ENCODE data around the gene ZNF230. TPM values are rescaled to one million over a fixed set of nuclear protein-coding genes. Genes with fewer than 3 reads are reported as not detected.

ZNF230 gene
- total and polyA plus RNA-seq, 9 donors, result 2.3 to 3.8 (median 2.6) TPM

DNA sequence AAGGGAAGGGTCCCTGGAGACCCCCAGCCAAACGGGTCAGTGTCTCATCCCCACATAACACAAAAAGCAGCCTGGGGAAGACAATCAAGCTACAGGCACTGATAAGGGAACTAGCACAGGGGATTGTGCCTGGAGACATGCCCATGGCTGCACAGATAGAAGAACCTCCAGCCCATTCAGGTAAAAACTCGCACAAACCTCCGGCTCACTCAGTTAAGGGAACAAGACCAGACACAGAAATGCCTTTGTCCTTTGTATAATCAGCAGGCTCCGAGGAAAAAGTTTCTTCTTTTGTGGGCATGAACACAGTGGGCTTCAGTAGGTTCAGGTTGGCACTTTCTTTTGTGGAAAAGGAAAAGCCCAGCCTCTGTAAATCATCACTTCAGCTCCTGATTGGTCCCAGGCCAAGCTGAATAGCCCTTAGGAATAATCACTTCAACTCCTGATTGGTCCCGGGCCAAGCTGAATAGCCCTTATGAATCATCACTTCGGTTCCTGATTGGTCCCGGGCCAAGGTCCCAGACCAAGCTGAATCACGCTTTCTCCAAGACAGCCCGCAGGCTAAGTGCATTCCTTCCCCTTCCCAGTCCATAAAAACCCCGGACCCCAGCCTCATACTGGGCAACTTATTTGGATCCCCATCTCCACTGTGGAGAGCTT is 5.0 kb upstream of the ZNF230 start:
- peaks cover 11% of the 10 kb centered on the region for H3K9me3 ChIP-seq (replicated peaks; ENCODE audit: control insufficient read depth, low read depth, low read length)
- no peak overlapping the region for H3K4me3 ChIP-seq (ENCODE audit: low read length)
- no peak for DNase-seq
- WGBS (ENCODE audit: insufficient coverage), result 97% methylated on average over 8 of the region's 10 CpGs
- H3K27ac ChIP-seq (ENCODE audit: low read length), result no peak overlapping the region
- H3K27me3 ChIP-seq (ENCODE audit: control insufficient read depth, insufficient read depth, low read length), result no peaks in the 10 kb centered on the region
- H3K36me3 ChIP-seq (ENCODE audit: control insufficient read depth, insufficient read depth, low read length), result peaks cover 29% of the 10 kb centered on the region
- H3K4me1 ChIP-seq (ENCODE audit: control insufficient read depth, insufficient read depth, low read length), result peaks cover 2% of the 10 kb centered on the region

DNA sequence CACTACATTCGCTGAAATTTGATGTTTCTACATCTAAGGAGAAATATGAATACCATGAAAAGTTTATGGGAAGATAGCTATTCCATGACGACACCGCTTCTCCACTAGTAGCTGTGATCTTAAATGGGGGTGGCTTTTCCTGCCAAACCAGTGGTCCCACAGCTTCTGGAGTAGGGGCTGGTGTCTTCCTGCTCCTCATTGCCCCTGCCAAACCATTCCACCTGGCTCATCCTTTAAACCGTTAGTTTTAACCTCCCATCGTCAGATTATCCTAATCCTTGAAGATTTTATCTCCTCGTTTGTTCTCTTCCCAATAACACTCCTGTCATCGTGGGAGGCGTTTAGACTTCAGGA is 568 bp upstream of the ZNF230 start:
- peak overlapping the region; percentile 67 for H3K4me3 ChIP-seq (ENCODE audit: low read length)
- peak overlapping the region; percentile 77 for H3K27ac ChIP-seq (ENCODE audit: low read length)
- 0% methylated on average over 5 of the region's 8 CpGs for WGBS (ENCODE audit: insufficient coverage)
- DNase-seq, result no peak
- peaks cover 9% of the 10 kb centered on the region for H3K4me1 ChIP-seq (ENCODE audit: control insufficient read depth, insufficient read depth, low read length)
- peaks cover 17% of the 10 kb centered on the region for H3K9me3 ChIP-seq (replicated peaks; ENCODE audit: control insufficient read depth, low read depth, low read length)
- no peaks in the 10 kb centered on the region for H3K27me3 ChIP-seq (ENCODE audit: control insufficient read depth, insufficient read depth, low read length)
- H3K36me3 ChIP-seq (ENCODE audit: control insufficient read depth, insufficient read depth, low read length), result peaks cover 9% of the 10 kb centered on the region

DNA sequence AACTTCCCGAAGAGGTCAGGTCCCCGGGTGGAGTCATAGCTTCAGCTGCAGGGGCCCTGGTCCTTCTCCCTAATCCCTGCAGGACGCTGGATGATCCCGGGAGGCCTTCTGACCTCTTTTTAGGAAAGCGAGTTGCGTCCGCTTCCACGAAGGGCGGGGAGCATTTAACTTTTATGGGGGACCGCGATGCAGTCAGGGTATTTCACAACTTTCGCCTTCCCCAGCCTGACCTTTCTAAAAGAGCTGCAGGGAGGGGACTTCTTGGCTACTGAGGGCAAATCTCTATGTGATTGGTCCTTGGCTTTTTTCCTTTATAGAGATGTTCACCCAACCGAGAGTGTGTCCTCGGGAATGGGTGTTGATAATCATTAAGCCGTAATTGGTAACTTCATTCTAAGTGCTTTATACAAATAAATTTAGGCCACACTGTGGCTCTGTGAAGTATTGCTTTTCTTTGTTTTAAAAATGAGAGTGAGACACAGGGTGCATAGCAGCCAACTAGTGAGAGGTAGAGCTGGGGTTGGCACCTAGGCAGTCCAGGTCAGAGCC is 778 bp downstream of the ZNF230 start:
- Histone ChIP-seq H3K9me3 (replicated peaks; ENCODE audit: control insufficient read depth, low read depth, low read length) (peaks cover 14% of the 10 kb centered on the region), H3K27ac (ENCODE audit: low read length) (peak overlapping the region; percentile 22), H3K27me3 (ENCODE audit: control insufficient read depth, insufficient read depth, low read length) (no peaks in the 10 kb centered on the region), H3K36me3 (ENCODE audit: control insufficient read depth, insufficient read depth, low read length) (peaks cover 16% of the 10 kb centered on the region), H3K4me3 (ENCODE audit: low read length) (peak overlapping the region; percentile 67), H3K4me1 (ENCODE audit: control insufficient read depth, insufficient read depth, low read length) (peaks cover 9% of the 10 kb centered on the region)
- WGBS (ENCODE audit: insufficient coverage), result 0% methylated on average over 4 of the region's 15 CpGs
- DNase-seq, result no peak

DNA sequence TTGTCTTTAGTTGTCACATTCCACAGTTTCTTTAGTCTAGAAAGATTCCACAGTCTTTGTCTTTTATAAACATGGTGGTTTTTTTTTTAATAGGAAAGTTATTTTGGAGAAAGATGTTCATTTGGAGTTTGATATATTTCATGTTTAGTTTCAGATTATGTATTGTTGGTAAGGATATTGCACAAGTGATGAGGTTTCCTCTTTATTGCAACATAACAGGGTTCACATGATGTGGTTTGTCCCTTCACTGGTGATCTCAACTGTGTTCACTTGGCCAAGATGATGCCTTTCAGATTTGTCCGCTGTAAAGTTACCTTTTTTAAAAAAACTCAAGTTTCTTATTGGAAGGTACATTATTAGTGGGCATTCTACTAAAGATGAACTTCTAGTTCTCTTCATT is 3.2 kb downstream of the ZNF230 start:
- peaks cover 9% of the 10 kb centered on the region for H3K4me1 ChIP-seq (ENCODE audit: control insufficient read depth, insufficient read depth, low read length)
- no peak overlapping the region for H3K4me3 ChIP-seq (ENCODE audit: low read length)
- H3K27me3 ChIP-seq (ENCODE audit: control insufficient read depth, insufficient read depth, low read length), result peaks cover 2% of the 10 kb centered on the region
- no peak overlapping the region for H3K27ac ChIP-seq (ENCODE audit: low read length)
- peaks cover 37% of the 10 kb centered on the region for H3K9me3 ChIP-seq (replicated peaks; ENCODE audit: control insufficient read depth, low read depth, low read length)
- peaks cover 38% of the 10 kb centered on the region for H3K36me3 ChIP-seq (ENCODE audit: control insufficient read depth, insufficient read depth, low read length)
- DNase-seq, result no peak
- WGBS (ENCODE audit: insufficient coverage), result no CpG with 5 or more reads among the region's 1 CpG

DNA sequence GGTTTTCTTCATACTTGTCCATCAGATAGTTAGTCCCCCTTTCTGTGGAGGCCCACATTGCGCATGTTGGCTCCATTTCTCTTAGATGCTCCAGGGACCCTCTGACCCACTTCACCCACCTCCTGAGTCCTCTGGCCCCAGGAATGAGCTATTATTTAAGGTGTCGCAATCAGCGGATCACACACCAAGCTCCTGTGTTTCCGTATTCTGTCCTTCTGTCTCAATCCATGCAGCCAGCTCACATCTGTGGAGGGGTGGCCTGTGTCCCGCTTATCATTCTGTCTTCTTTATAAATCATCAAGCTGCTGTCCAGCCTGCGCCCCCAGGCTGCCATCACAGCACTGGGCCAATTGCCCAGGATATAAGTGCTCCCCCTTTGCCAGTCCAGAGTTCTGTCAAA is 4.7 kb downstream of the ZNF230 start:
- H3K4me1 ChIP-seq (ENCODE audit: control insufficient read depth, insufficient read depth, low read length), result peaks cover 7% of the 10 kb centered on the region
- DNase-seq, result no peak
- H3K36me3 ChIP-seq (ENCODE audit: control insufficient read depth, insufficient read depth, low read length), result peaks cover 40% of the 10 kb centered on the region
- no peak overlapping the region for H3K27ac ChIP-seq (ENCODE audit: low read length)
- H3K27me3 ChIP-seq (ENCODE audit: control insufficient read depth, insufficient read depth, low read length), result peaks cover 2% of the 10 kb centered on the region
- 100% methylated on average over 2 of the region's 6 CpGs for WGBS (ENCODE audit: insufficient coverage)
- H3K4me3 ChIP-seq (ENCODE audit: low read length), result no peak overlapping the region
- peaks cover 48% of the 10 kb centered on the region for H3K9me3 ChIP-seq (replicated peaks; ENCODE audit: control insufficient read depth, low read depth, low read length)

DNA sequence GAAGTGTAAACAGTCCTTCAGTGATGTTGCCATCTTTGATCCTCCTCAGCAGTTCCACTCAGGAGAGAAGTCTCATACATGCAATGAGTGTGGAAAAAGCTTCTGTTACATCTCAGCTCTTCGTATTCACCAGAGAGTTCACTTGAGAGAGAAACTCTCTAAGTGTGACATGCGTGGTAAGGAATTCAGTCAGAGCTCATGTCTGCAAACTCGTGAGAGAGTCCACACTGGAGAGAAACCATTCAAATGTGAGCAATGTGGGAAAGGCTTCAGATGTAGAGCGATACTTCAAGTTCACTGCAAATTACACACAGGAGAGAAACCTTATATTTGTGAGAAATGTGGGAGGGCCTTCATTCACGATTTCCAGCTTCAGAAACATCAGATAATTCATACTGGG is 7.7 kb downstream of the ZNF230 start:
- no peak overlapping the region for H3K4me3 ChIP-seq (ENCODE audit: low read length)
- no peaks in the 10 kb centered on the region for H3K4me1 ChIP-seq (ENCODE audit: control insufficient read depth, insufficient read depth, low read length)
- 100% methylated on average over 2 of the region's 5 CpGs for WGBS (ENCODE audit: insufficient coverage)
- peaks cover 40% of the 10 kb centered on the region for H3K36me3 ChIP-seq (ENCODE audit: control insufficient read depth, insufficient read depth, low read length)
- no peak overlapping the region for H3K27ac ChIP-seq (ENCODE audit: low read length)
- peaks cover 46% of the 10 kb centered on the region for H3K9me3 ChIP-seq (replicated peaks; ENCODE audit: control insufficient read depth, low read depth, low read length)
- no peak for DNase-seq
- peaks cover 2% of the 10 kb centered on the region for H3K27me3 ChIP-seq (ENCODE audit: control insufficient read depth, insufficient read depth, low read length)

DNA sequence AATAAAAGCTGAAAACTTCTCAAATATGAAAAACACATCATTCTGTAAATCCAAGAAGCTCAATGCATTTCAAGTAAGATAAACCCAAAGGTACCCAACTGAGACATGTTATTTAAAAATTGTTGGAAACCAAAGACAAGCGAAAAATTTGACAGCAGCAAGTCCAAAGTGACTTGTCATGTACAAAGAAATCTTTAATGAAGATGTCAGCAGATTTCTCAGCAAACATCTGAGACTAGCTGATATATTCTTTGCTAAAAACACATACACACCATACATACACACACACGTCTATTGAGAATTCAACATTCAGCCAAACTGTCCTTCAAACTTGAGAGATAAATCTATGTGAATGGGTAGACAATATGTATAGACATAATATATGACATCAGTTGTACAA is 16.7 kb downstream of the ZNF230 start:
- Histone ChIP-seq H3K9me3 (replicated peaks; ENCODE audit: control insufficient read depth, low read depth, low read length) (no peaks in the 10 kb centered on the region), H3K27me3 (ENCODE audit: control insufficient read depth, insufficient read depth, low read length) (no peaks in the 10 kb centered on the region), H3K36me3 (ENCODE audit: control insufficient read depth, insufficient read depth, low read length) (no peaks in the 10 kb centered on the region), H3K27ac (ENCODE audit: low read length) (no peak overlapping the region), H3K4me1 (ENCODE audit: control insufficient read depth, insufficient read depth, low read length) (no peaks in the 10 kb centered on the region), H3K4me3 (ENCODE audit: low read length) (no peak overlapping the region)
- DNase-seq, result no peak
- no CpG with 5 or more reads among the region's 2 CpGs for WGBS (ENCODE audit: insufficient coverage)

DNA sequence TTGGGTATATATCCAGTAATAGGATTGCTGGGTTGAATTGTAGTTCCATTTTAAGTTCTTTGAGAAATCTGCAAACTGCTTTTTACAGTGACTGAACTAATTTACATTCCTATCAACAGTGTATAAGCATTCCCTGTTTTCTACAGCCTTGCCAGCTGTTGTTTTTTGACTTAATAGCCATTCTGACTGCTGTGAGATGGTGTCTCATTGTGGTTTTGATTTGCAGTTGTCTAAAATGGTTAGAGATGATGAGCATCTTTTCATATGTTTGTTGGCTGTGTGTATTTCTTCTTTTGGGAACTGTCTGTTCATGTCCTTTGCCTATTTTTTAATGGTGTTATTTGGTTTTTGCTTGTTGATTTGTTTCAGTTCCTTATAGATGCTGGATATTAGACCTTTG is 18.5 kb downstream of the ZNF230 start:
- Histone ChIP-seq H3K9me3 (replicated peaks; ENCODE audit: control insufficient read depth, low read depth, low read length) (no peaks in the 10 kb centered on the region), H3K36me3 (ENCODE audit: control insufficient read depth, insufficient read depth, low read length) (no peaks in the 10 kb centered on the region), H3K27ac (ENCODE audit: low read length) (no peak overlapping the region), H3K4me3 (ENCODE audit: low read length) (no peak overlapping the region), H3K4me1 (ENCODE audit: control insufficient read depth, insufficient read depth, low read length) (peaks cover 8% of the 10 kb centered on the region), H3K27me3 (ENCODE audit: control insufficient read depth, insufficient read depth, low read length) (no peaks in the 10 kb centered on the region)
- DNase-seq, result no peak

DNA sequence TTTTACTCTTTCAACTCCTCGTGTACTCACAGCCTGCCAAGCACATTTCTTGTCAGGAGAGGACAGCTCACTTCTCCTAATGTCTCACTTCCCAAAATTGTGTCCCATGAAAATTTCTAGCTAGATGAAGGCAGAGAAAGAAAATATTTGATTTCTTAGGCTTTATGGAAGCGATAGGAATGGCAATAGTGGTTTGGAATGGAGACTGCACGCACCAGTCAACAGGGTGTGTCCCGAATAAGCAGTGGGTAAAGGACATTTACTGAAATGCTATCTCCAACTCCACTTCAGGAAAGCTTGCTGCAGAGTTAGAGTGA is 22.1 kb downstream of the ZNF230 start:
- Histone ChIP-seq H3K4me1 (ENCODE audit: control insufficient read depth, insufficient read depth, low read length) (peaks cover 8% of the 10 kb centered on the region), H3K9me3 (replicated peaks; ENCODE audit: control insufficient read depth, low read depth, low read length) (peaks cover 9% of the 10 kb centered on the region), H3K4me3 (ENCODE audit: low read length) (peak overlapping the region; percentile 88), H3K27ac (ENCODE audit: low read length) (peak overlapping the region; percentile 57), H3K27me3 (ENCODE audit: control insufficient read depth, insufficient read depth, low read length) (no peaks in the 10 kb centered on the region), H3K36me3 (ENCODE audit: control insufficient read depth, insufficient read depth, low read length) (peaks cover 25% of the 10 kb centered on the region)
- DNase-seq, result no peak
- no CpG with 5 or more reads among the region's 4 CpGs for WGBS (ENCODE audit: insufficient coverage)

DNA sequence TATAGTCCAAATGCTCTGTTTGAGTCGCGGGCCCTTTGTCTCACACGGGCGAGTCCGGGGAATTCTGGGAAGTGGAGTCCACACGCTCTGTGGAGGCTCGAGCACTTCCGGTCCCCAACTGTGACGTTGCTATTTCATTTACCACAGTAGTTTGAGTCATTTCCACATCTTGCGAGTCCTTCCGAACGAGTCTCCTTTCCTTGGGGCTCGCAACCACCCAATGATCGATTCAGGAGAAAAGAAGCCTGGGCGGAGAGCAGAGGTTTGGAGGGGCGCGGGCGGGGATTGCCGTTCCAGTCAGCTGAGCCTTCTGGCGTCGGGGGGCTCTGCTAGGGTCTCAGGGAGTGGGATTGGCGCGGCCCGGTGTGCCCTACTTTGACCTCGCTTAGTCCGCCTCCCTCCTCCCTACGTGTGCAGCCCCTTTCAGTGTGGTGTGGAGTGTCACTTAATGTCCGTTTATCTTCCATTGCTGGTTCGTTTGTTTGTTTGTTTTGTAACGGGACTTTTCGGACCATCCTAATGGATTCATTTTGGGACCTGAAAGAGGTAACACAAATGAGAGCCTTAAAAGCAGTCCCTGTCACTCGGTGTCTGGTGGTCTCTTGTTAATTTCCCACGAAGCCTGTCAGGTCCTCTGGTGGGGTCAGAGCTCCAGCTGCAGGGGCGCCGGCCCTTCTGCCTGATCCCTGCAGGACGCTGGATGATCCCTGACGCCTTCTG is 22.6 kb downstream of the ZNF230 start, which contains the start of gene ZNF222:
ZNF222 (plus strand) TSS at position 163 of the 720 bp plus-strand sequence; CDS start at position 221, 58 bp downstream.
- H3K27me3 ChIP-seq (ENCODE audit: control insufficient read depth, insufficient read depth, low read length), result no peaks in the 10 kb centered on the region
- H3K4me3 ChIP-seq (ENCODE audit: low read length), result peak within 1 kb of the TSS; percentile 88
- H3K9me3 ChIP-seq (replicated peaks; ENCODE audit: control insufficient read depth, low read depth, low read length), result peaks cover 11% of the 10 kb centered on the region
- peak within 1 kb of the TSS; percentile 67 for H3K27ac ChIP-seq (ENCODE audit: low read length)
- H3K4me1 ChIP-seq (ENCODE audit: control insufficient read depth, insufficient read depth, low read length), result peaks cover 8% of the 10 kb centered on the region
- DNase-seq, result peak; percentile 97
- 2% methylated on average over 22 of the region's 37 CpGs for WGBS (ENCODE audit: insufficient coverage)
- H3K36me3 ChIP-seq (ENCODE audit: control insufficient read depth, insufficient read depth, low read length), result peaks cover 28% of the 10 kb centered on the region

Data from muscle of leg (tissue), 11 donors.